Nephron progenitor cell (in vitro differentiated cells): ENCODE data around the gene ST6GALNAC4.

Experiments used
- DNase-seq: peaks from one replicate; pipeline ENCODE4 v3.0.0; 2021
- H3K27ac Mint-ChIP-seq: 2 replicates; pipeline ENCODE4 v1.8.0; 2021; ENCODE audit warnings: mild to moderate bottlenecking, moderate library complexity, mixed read lengths
- H3K27me3 Mint-ChIP-seq: 2 replicates; pipeline ENCODE4 v1.8.0; 2021; ENCODE audit warnings: mild to moderate bottlenecking, low read depth, mixed read lengths; ENCODE audit not compliant: poor library complexity
- H3K36me3 Mint-ChIP-seq: 2 replicates; pipeline ENCODE4 v1.8.0; 2021; ENCODE audit warnings: low read depth, mixed read lengths
- H3K4me1 Mint-ChIP-seq: 2 replicates; pipeline ENCODE4 v1.8.0; 2021; ENCODE audit warnings: mixed read lengths
- H3K4me3 Mint-ChIP-seq: 2 replicates; pipeline ENCODE4 v1.8.0; 2021; ENCODE audit warnings: mild to moderate bottlenecking, moderate library complexity, mixed read lengths
- H3K9me3 Mint-ChIP-seq: 2 replicates; pipeline ENCODE4 v1.8.0; 2021; ENCODE audit warnings: mild to moderate bottlenecking, moderate library complexity, mixed read lengths
- CTCF ChIP-seq: fragments of 200-600 bp; sonication (generic); IDR thresholded peaks from 2 replicates; pipeline ENCODE4 v1.5.0; 2021; ENCODE audit warnings: antibody characterized with exemption

ST6GALNAC4 gene

DNA sequence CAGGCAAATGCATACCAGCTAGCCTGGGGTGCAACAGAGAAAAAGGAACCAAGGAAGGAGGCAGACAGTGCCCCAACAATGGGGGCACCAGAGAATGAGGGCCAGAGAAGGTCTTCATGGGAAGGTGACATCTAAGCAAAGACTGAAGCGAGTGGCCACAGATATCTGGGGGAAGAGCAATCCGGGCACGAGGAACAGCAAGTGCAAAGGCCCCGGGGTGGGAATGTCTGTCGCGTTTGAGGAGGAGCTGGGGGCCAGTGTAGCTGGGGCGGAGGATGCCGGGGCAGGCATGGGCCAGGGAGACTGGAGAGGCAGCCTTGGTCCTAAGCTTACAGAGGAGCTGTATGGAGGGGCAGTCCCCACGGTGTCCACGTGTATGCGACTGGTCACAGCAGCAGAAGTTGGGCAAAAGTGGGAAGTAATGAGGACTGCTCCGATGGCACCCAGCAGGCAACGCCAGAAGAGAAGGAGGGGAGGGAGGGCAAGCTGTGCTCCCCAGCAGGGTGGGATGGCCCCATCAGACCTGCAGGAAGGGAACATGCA, 44.8 kb upstream of the ST6GALNAC4 start:
- Mint-ChIP-seq H3K27me3 (peaks cover 7% of the 10 kb centered on the region), H3K4me3 (no peak overlapping the region), H3K4me1 (peaks cover 69% of the 10 kb centered on the region), H3K36me3 (peaks cover 13% of the 10 kb centered on the region), H3K9me3 (no peaks in the 10 kb centered on the region), H3K27ac (peak overlapping the region; percentile 16)
- TF ChIP-seq CTCF: no peak
- DNase-seq: no peak

DNA sequence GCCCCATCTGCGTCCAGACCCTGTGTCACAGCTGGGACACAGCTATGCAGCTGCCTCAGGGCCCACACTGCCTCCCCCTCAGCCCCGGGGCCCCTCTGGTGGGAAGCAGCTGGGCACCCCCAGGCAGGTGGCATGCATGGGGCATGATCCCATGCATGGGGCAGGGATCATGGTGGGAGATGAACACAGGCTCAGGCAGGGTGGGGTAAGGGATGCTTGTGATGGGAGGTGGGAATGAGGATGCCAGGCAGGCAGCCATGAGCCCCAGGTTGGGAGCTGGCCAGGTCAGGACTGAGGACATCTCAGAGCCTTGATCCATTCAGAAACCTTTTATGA, 44.3 kb upstream of the ST6GALNAC4 start:
- no peak overlapping the region for H3K4me3 Mint-ChIP-seq
- DNase-seq: no peak
- peaks cover 13% of the 10 kb centered on the region for H3K36me3 Mint-ChIP-seq
- H3K27me3 Mint-ChIP-seq: peaks cover 7% of the 10 kb centered on the region
- H3K9me3 Mint-ChIP-seq: no peaks in the 10 kb centered on the region
- no peak overlapping the region for H3K27ac Mint-ChIP-seq
- peaks cover 64% of the 10 kb centered on the region for H3K4me1 Mint-ChIP-seq
- TF ChIP-seq CTCF: no peak

DNA sequence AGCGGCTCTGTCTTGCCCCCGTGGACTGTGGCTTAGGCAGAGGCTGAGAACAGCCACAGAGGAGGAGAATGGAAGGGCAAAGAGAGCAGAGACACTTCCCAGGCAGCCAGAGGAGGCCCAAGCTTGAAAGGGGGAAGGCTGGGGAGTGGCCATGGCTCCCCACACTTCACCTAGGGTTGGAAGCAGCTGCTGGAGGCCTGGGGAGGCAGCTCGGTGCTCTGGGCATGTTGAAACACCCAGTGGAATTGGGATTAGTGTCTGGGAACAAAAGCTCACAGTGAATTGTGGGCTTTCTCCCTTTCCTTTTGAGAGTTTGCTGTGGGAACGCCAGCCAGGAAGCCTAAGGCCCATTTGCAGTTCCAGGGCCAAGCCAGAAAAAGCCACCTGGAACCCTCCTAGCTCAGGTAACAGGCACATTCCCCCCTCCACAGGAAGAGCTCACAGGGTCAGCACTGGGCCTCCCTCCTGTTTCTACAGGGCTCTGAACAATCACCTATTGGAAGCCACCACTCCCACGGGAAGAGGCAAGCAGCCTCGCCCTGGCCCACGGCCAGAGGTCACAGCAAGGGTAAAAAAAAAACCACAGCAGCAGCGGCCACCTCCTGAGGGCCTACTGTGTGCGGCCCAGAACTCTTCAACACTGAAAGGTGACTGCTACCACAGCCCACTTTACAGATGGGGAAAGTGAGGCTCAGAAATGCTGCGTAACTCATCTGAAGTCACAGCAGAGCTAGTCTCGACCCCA, 43.7 kb upstream of the ST6GALNAC4 start:
- Mint-ChIP-seq H3K9me3 (no peaks in the 10 kb centered on the region), H3K4me3 (no peak overlapping the region), H3K27ac (peak overlapping the region; percentile 50), H3K27me3 (peaks cover 7% of the 10 kb centered on the region), H3K4me1 (peaks cover 64% of the 10 kb centered on the region), H3K36me3 (peaks cover 13% of the 10 kb centered on the region)
- no peak for DNase-seq
- no peak for TF ChIP-seq CTCF

DNA sequence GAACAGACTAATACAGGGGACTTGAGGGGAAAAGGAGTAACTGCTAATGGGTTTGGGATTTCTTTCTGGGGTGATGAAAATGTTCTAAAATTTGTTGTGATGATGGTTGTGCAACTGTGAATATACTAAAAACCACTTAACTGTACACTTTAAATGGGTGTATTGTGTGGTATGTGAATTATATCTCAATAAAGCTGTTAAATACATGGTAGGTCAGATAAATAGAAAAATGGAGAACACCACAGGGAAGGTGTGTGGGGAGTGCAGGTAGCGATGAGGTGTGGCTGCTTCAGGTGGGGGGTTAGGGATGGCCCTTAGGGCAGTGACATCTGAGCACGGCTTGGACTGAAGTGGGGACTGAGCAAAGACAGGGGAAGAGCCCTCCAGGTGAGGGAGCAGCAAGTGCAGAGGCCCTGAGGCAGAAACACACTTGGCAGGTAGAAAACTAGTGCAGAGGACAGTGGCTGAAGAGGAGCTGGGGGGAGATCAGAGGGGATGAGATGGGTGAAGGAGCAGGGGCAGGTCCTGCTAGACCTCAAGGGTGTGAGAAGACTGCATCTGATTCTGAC, 43.1 kb upstream of the ST6GALNAC4 start:
- Mint-ChIP-seq H3K36me3 (peaks cover 13% of the 10 kb centered on the region), H3K4me1 (peaks cover 64% of the 10 kb centered on the region), H3K27ac (peak overlapping the region; percentile 50), H3K4me3 (no peak overlapping the region), H3K27me3 (peaks cover 7% of the 10 kb centered on the region), H3K9me3 (no peaks in the 10 kb centered on the region)
- no peak for TF ChIP-seq CTCF
- DNase-seq: no peak

GRCh38 chr9:127959398-127959797, 42.6 kb upstream of the ST6GALNAC4 start:
- Mint-ChIP-seq H3K27me3 (peaks cover 7% of the 10 kb centered on the region), H3K4me3 (no peak overlapping the region), H3K27ac (peak overlapping the region; percentile 7)

More at GRCh38 chr9:127959398-127959797, 42.6 kb upstream of the ST6GALNAC4 start:
- Mint-ChIP-seq H3K36me3 (peaks cover 13% of the 10 kb centered on the region), H3K4me1 (peaks cover 64% of the 10 kb centered on the region), H3K9me3 (no peaks in the 10 kb centered on the region)
- DNase-seq: no peak
- TF ChIP-seq CTCF: no peak
